Transverse colon (tissue), 4 donors: Measurements from ENCODE around the gene GLI2. TPM values are rescaled to one million over a fixed set of nuclear protein-coding genes. Genes with fewer than 3 reads are reported as not detected.

Experiments used
- DNase-seq: peaks from one replicate; pipeline ENCODE4 v3.0.0-alpha.2; 2019
- H3K27ac ChIP-seq, 4 donors: fragments of 200-600 bp; sonication (generic); 2 replicates each; pipeline ENCODE4 v1.5.1; 2016 to 2018; ENCODE audit warnings: inconsistent platforms in 4 of 4
- H3K27me3 ChIP-seq: fragments of 200-600 bp; sonication (generic); 2 replicates; pipeline ENCODE4 v1.5.1; 2017; ENCODE audit warnings: inconsistent platforms
- H3K36me3 ChIP-seq, 4 donors: fragments of 200-600 bp; sonication (generic); 2 replicates each; pipeline ENCODE4 v1.5.1; 2017 to 2019; ENCODE audit warnings: inconsistent platforms in 4 of 4
- H3K4me1 ChIP-seq, 4 donors: fragments of 200-600 bp; sonication (generic); 2 replicates each; pipeline ENCODE4 v1.5.1; 2017 to 2020; ENCODE audit warnings: inconsistent platforms in 4 of 4
- H3K4me3 ChIP-seq, 4 donors: fragments of 200-600 bp; sonication (generic); 1 replicate in 1 of 4; 2 replicates in 3 of 4; pipeline versions ENCODE4 v1.5.1 to v1.6.1; 2017 to 2019; ENCODE audit warnings: inconsistent platforms in 4 of 4
- H3K9me3 ChIP-seq, 2 donors: fragments of 200-600 bp; sonication (generic); 2 replicates each; pipeline ENCODE4 v1.5.1; 2017 to 2019; ENCODE audit warnings: inconsistent platforms in 2 of 2
- EP300 ChIP-seq: sonication (generic); formaldehyde crosslinking; IDR thresholded peaks from one replicate; pipeline ENCODE4 v1.6.1; 2017; ENCODE audit warnings: antibody characterized with exemption, low read depth
- POLR2A ChIP-seq: fragments of 450-650 bp; IDR thresholded peaks from one replicate; pipeline ENCODE4 v1.6.1; 2016; ENCODE audit warnings: antibody characterized with exemption, mild to moderate bottlenecking, moderate library complexity
- POLR2AphosphoS5 ChIP-seq, 3 donors: sonication (generic); formaldehyde crosslinking; IDR thresholded peaks; one replicate each; pipeline ENCODE4 v1.6.1; 2016; ENCODE audit warnings: antibody characterized with exemption in 3 of 3
- WGBS, 2 donors: methylation state at CpG; one replicate each; pipeline ENCODE4 v1.1.5; 2018; ENCODE audit warnings: low coverage in 1 of 2; 5-methylcytosine and 5-hydroxymethylcytosine counted together
- in situ Hi-C, 4 donors: fragments of 200-750 bp; cut with MboI; loops; one replicate each; pipeline versions ENCODE4 v1.15.0 to v1.15.1; 2017; ENCODE audit warnings: low sequenced_read_pairs in 3 of 4, low pct_ligation_motif_present in 1 of 4, low pct_unique_long_range_greater_than_20kb in 1 of 4
- intact Hi-C: fragments of 100-400 bp; cut with DNase I; formaldehyde crosslinking; loops from one replicate; pipeline ENCODE4 v1.15.1; 2023; ENCODE audit warnings: low total_unique reads
- total RNA-seq, 4 donors: library from RNA; depleted of rRNA; stranded (reverse); fragments of >200 nt; gene quantifications; one replicate each; pipeline ENCODE4 v1.1.0, GENCODE V29; 2016
- TF ChIP-seq, protein P1 (sequence below), 5 experiments: fragments of 200-600 bp in 3 of 5; fragments of 450-650 bp in 2 of 5; sonication (generic) in 3 of 5; IDR thresholded peaks; 1 replicate in 2 of 5; 2 replicates in 3 of 5; pipeline ENCODE4 v1.5.1; 2016 to 2017; ENCODE audit warnings: antibody characterized with exemption in 5 of 5, inconsistent platforms in 3 of 5, mild to moderate bottlenecking in 2 of 5, moderate library complexity in 1 of 5

The GLI2 gene
- total RNA-seq, 4 donors from 2014 or later = 1.1 to 15.1 (median 4.2) TPM

DNA sequence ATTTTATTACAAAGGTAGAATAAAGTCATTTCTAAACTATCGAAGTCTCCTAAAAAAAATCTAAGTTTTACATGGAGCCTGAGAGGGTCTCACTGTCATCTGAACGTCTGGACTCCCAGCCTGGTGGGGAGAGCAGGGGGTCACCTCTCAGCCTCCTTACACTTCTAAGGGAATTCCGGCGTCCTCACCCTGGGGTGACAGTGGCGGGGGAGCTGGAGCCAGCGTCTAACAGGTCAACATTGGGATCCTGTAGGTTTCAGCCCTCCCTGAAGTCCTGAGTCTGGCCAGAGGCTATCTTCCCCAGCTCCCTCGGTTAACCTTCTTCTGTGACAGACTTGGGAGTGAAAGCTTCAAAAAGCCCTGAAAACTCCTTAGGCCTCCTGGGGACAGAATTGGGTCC, 34.6 kb upstream of the GLI2 start:
- peaks cover 26% of the 10 kb centered on the region for H3K27me3 ChIP-seq
- intact Hi-C loops = no loop called here
- no peaks in the 10 kb centered on the region for H3K4me1 ChIP-seq
- no peak for TF ChIP-seq POLR2A
- TF ChIP-seq, protein P1, sequence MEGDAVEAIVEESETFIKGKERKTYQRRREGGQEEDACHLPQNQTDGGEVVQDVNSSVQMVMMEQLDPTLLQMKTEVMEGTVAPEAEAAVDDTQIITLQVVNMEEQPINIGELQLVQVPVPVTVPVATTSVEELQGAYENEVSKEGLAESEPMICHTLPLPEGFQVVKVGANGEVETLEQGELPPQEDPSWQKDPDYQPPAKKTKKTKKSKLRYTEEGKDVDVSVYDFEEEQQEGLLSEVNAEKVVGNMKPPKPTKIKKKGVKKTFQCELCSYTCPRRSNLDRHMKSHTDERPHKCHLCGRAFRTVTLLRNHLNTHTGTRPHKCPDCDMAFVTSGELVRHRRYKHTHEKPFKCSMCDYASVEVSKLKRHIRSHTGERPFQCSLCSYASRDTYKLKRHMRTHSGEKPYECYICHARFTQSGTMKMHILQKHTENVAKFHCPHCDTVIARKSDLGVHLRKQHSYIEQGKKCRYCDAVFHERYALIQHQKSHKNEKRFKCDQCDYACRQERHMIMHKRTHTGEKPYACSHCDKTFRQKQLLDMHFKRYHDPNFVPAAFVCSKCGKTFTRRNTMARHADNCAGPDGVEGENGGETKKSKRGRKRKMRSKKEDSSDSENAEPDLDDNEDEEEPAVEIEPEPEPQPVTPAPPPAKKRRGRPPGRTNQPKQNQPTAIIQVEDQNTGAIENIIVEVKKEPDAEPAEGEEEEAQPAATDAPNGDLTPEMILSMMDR (IDR thresholded peaks at IDR 0.05) = no peak
- TF ChIP-seq EP300 = no peak
- no peak for TF ChIP-seq POLR2AphosphoS5 (IDR thresholded peaks at IDR 0.05)
- no peak overlapping the region for H3K27ac ChIP-seq
- H3K9me3 ChIP-seq = no peaks in the 10 kb centered on the region
- 76 to 78% methylated on average over 1 to 7 of the region's 7 CpGs for WGBS, 2 donors
- DNase-seq = no peak
- no peak overlapping the region for H3K4me3 ChIP-seq
- H3K36me3 ChIP-seq = no peaks in the 10 kb centered on the region
- in situ Hi-C loops = no loop called here

DNA sequence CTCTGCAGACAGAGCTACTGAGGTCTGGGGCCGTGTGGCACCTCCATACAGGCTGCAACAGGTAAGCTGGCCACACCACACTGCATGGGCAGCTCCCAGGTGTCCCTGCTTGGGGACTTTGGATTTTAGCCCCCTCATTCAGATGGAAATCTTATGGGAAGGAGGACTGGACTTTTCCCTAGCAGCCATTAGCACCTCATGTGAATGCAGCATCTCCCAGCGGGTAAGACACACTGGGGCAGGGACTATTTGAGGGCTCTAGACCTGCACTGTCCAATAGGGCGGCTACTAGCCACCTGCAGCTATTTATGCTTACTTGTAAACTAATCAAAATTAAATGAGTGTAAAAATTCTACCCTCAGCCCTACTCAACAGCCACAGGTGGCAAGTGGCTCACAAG, 34.2 kb upstream of the GLI2 start:
- no peaks in the 10 kb centered on the region for H3K9me3 ChIP-seq
- no peak overlapping the region for H3K4me3 ChIP-seq
- peaks cover 22% of the 10 kb centered on the region for H3K27me3 ChIP-seq
- H3K27ac ChIP-seq = no peak overlapping the region
- 72% methylated on average over 3 of the region's 3 CpGs; no CpG with 5 or more reads in 1 of the 2 donors for WGBS, 2 donors
- no peak for DNase-seq
- no peaks in the 10 kb centered on the region for H3K4me1 ChIP-seq
- in situ Hi-C loops = no loop called here
- H3K36me3 ChIP-seq = no peaks in the 10 kb centered on the region
- TF ChIP-seq EP300 (no peak), POLR2A (no peak), POLR2AphosphoS5 (IDR thresholded peaks at IDR 0.05) (no peak)
- TF ChIP-seq, protein P1 (IDR thresholded peaks at IDR 0.05) = no peak
- intact Hi-C loops = no loop called here

DNA sequence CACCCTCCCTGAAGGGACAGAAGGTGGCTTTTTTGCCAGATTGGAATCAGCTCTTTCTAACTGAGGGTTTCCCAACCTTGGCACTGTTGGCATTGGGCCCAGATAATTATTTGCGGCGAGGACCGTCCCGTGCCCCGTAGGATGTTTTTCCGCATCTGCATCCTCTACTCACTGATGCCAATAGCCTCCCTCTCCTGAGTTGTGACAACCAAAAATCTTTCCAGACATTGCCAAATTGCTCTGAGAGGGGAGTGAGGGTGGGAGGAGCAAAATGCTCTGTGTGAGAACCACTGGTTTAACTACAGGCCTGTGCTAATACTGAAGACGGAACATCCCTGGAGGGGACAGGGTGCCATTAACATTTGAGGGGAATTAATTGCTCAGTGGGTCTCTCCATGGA, 33.6 kb upstream of the GLI2 start:
- in situ Hi-C loops (no loop called here), intact Hi-C loops (no loop called here)
- DNase-seq = no peak
- Histone ChIP-seq H3K36me3 (no peaks in the 10 kb centered on the region), H3K27ac (no peak overlapping the region), H3K4me1 (no peaks in the 10 kb centered on the region), H3K9me3 (no peaks in the 10 kb centered on the region), H3K4me3 (no peak overlapping the region), H3K27me3 (peaks cover 16% of the 10 kb centered on the region)
- TF ChIP-seq POLR2A (no peak), EP300 (no peak), POLR2AphosphoS5 (IDR thresholded peaks at IDR 0.05) (no peak)
- TF ChIP-seq, protein P1 (IDR thresholded peaks at IDR 0.05) = no peak
- WGBS, 2 donors = 52% methylated on average over 7 of the region's 7 CpGs; no CpG with 5 or more reads in 1 of the 2 donors

DNA sequence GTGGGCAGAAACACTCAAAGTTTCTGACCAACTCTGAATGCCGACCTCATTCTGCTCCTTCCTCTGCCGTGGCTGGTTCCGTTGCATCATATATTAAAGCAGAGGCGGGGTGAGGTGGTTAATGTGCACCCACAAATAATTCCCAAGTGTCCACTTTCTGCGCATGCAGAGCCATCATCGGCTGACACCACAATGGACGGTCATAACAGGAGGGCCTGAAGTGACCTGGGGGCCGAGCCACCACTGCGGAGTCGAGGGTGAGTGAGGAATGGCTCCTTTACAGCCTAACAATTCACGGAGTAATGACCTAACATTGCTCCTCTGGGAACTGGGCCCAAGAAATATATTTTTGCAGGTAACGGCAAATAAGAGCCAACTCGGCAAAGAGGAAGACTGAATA, 32.9 kb upstream of the GLI2 start:
- H3K36me3 ChIP-seq = no peaks in the 10 kb centered on the region
- in situ Hi-C loops = no loop called here
- intact Hi-C loops = no loop called here
- no peaks in the 10 kb centered on the region for H3K9me3 ChIP-seq
- no peaks in the 10 kb centered on the region for H3K4me1 ChIP-seq
- DNase-seq = no peak
- WGBS, 2 donors = 86% methylated on average over 13 of the region's 13 CpGs; no CpG with 5 or more reads in 1 of the 2 donors
- H3K27me3 ChIP-seq = peaks cover 9% of the 10 kb centered on the region
- TF ChIP-seq EP300 (no peak), POLR2AphosphoS5 (IDR thresholded peaks at IDR 0.05) (no peak), POLR2A (no peak)
- TF ChIP-seq, protein P1 (IDR thresholded peaks at IDR 0.05) = no peak
- no peak overlapping the region for H3K4me3 ChIP-seq
- no peak overlapping the region for H3K27ac ChIP-seq
